ENCODE measurements around the gene RNF227.
A peak's percentile ranks its signal among the peaks of the same experiment; 100 is the strongest.
"Not testable (repeated sequence)": the region's sequence is repeated elsewhere in the genome, so short reads cannot be mapped to it uniquely, and the experiment has no call there.

Gene RNF227

DNA sequence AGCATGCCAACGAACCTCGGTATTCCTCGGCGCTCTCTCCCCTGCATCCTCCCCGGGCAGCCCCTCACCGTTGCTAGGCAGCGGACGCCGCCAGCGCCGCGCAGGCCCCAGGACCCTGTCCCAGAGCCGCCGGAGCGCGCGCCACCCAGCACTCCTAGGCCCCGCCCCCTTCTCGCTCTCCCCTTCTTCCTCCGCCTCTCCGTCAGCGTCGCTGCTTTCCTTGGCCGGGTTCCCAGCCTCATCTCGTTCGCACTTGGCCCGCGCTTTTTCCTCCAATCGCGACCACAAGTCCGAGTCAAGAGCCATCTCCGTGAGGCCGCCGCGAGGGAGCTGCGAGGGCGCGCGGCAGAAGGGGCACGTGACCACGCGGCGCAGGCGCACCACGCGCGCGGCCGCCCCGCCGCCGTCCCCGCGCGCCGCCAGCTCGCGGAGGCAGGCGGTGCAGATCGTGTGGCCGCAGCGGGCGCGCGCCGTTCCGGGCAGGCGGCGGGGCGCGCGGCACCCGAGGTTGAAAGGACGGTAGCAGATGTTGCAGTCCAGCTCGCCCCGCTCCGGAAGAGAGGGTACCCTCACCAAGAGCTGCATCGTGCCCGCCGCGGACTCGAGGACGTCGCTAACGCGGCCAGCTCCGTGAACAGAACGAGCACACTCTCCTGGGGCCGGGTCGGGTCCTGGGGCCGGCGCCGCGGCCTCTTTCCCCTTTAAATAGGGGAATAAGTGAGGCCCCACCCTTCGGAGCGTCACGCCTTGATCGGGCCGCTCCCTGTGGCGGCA lies at the start of gene RNF227:
Gene RNF227, minus strand, starts transcription at position 679 of the 774 bp plus-strand sequence. Its CDS starts 94 bp downstream, at position 585.
- DNase-seq (ENCODE audit: low read depth in 3 of 3): peak; percentile 64 to 74 (median 65)

DNA sequence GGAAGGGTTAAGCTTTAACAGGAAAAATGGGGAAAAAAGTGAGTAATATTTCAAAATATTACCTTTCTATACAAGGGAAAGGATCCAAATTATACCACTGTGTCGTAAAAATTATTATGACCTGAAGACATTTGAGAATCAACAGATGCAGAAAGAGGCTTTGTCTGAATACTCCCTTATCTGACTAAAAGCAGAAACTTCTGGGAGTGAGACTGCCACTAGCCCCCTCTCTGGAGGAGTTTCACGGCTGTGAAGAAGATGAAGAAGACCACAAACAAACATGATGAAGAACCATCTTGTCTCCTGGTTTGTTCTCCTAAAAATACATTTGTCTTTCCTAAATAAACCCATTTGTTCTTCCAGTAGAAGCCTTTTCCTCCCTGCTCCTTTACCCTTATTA lies 45.3 kb upstream of the RNF227 start:
- no peak for DNase-seq (ENCODE audit: low read depth in 3 of 3)

DNA sequence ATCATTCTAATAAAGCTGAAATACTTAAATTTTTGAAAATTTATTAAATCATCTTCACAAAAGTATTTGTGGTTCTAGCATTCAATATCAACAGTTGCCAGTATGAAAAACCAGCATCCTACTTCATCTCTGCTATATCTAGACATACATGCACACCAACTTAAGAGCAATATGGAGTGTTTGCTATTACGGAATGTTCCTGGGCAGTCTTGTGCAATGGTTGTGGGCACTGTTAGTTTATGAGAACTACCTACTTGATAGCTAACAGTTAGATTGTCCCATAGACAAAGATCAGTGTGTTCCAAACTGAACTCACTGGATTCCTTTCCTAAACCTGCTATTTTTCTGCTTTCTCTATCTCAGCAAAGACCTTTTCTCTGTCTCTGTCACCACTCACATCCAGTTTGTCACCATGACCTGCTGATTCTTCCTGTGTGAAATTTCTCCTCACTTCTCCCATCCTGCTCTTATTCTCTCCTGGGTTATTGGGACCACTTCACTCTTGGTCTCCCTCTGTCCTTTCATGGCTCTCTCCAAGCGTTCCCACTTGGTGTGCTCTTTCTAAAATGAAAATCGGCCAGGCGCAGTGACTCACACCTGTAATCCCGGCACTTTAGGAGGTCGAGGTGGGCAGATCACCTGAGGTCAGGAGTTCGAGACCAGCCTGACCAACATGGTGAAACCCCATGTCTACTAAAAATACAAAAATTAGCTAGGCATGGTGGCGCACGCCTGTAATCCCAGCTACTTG lies 43.6 kb upstream of the RNF227 start:
- DNase-seq (ENCODE audit: low read depth in 3 of 3): no peak

DNA sequence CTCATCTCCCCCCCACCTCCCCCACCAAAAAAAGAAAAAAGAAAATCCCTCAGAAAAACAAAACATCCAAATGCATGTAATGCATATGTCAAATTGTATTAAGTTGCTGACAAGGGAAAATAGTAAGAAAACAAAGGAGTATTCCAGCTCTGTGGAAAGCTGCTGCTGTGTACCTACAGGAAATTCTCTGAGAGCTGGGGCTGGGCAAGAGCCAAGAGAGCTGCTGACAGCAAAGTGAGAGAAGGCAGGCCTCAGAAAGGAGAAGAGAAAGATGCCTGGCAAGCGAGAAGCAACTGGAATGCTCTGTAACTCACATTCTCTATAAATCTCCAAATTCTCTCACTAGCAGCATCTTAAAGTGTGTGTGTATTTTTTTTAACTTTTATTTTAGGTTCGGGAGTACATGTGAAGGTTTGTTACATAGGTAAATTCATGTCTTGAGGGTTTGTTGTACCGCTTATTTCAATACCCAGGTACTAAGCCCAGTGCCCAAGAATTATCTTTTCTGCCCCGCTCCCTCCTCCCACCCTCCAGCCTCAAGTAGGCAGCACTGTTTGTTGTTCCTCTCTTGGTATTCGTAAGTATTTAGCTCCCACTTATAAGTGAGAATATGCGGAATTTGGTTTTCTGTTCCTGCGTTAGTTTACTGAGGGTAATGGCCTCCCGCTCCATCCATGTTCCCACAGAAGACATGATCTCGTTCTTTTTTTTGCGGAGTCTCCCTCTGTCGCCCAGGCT lies 40.3 kb upstream of the RNF227 start:
- DNase-seq (ENCODE audit: low read depth in 3 of 3): no peak

DNA sequence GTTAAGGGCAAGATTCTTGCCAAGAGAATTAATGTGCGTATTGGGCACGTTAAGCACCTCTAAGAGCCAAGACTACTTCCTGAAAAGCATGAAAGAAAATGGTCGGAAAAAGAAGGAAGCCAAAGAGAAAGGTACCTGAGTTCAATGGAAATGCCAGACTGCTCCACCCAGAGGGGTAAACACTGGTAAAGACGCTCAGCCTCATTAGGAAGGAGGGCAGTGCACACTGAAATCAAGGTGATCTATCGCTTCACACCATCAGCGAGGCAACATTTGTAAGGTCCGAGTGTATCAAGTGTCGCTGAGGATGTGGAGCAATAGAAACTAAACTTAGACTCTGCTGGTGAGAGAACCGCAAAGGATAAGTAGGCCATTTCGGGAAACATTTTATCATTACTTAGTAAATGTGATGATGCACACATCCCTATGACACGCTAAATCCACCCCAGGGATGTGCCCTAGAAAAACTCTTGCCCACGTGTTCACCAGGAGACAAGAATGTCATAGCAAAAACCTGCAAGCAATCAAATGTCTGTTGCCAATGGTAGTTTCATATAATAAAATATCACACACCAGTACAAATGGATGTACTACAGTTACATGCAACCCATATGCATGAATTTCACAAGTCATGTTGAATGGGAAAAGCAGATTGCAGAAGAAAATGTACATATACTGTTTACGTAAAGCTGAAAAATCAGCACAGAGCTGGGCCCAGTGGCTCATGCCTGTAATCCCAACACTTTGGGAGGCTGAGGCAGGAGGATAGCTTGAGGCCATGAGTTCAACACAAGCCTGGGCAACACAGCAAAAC lies 39.5 kb upstream of the RNF227 start:
- no peak for DNase-seq (ENCODE audit: low read depth in 3 of 3)

DNA sequence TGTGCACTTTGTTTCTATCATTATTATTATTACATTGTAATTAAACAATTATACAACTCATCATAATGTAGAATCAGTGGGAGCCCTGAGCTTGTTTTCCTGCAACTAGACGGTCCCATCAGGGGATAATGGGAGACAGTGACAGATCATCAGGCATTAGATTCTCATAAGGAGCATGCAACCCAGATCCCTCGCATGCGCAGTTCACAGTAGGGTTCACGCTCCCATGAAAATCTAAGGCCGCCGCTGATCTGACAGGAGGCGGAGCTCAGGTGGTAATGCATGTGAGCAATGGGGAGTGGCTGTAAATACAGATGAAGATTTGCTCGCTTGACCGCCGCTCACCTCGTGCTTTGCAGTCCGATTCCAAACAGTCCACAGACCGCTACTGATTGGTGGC lies 37.2 kb upstream of the RNF227 start:
- DNase-seq (ENCODE audit: low read depth in 3 of 3): not testable (repeated sequence)

DNA sequence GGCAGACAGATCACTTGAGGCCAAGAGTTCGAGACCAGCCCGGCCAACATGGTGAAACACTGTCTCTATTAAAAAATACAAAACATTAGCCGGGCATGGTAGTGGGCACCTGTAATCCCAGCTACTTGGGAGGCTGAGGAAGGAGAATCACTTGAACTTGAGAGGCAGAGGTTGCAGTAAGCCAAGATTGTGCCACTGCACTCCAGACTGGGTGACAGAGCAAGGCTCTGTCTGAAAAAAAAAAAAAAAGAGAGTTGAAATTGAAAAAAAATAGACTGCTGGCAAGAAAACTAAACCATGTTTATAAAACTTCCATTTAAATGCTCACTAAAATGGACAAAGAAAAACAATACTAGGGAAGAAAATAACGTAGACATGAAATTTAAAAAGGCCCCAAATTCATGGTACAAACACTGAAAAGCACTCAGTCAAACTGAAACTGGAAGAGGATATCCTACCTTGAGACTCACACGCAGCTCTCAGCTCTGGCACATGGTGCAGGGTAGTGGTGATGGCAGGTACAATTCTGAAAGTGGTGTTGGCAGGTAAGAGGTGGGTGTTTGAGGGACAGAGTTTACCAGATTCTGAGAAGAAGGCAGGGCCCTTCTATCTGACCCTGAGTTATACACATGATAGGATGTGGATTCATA lies 35.2 kb upstream of the RNF227 start:
- DNase-seq (ENCODE audit: low read depth in 3 of 3): no peak

DNA sequence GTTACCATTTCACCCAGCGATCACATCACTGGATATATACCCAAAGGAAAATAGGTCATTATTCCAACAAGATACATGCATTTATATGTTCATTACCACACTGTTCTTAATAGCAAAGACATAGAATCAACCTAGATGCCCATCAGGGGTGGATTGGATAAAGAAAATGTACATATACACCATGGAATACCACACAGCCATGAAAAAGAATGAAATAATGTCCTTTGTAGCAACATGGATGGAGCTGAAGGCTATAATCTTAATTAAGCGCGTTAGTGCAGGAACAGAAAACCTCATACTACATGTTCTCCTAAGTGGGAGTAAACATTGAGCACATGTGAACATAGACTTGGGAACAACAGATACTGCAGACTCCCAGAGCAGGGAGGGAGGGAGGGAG lies 34.5 kb upstream of the RNF227 start:
- no peak for DNase-seq (ENCODE audit: low read depth in 3 of 3)

DNA sequence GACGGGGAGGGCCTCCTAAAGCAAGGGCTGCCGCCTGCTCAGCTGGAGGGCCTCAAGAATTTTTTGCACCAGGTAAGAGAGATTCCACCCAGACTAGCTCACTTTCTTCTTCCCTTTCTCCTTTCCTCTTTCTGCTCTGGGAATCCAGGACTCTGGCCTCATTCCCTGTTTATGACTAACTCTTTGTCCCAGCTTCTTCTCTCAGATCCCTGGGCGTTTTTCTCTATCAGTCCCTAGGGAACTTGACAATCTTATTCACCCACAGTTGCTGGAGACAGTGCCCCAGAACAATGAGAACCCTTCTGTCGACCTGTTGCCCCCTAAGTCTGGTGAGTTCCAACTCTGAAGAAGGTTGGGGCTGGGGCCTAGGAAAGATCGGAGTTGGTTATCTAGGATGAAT lies 31.6 kb upstream of the RNF227 start:
- no peak for DNase-seq (ENCODE audit: low read depth in 3 of 3)

DNA sequence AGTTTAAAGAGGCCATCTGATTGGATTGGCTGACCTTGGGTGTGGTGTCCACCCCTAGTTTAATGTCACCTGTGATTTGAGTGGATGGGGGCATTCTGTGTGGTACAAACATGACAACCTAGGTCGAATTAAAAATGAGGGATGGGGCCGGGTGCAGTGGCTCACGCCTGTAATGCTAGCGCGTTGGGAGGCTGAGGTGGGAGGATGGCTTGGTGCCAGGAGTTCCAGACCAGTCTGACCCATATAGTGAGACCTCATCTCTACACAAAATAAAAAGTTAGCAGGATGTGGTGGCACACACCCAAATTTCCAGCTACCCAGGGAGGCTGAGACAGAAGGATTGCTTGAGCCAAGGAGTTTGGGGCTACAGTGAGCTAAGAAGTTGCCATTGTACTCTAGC lies 30.4 kb upstream of the RNF227 start:
- DNase-seq (ENCODE audit: low read depth in 3 of 3): no peak

DNA sequence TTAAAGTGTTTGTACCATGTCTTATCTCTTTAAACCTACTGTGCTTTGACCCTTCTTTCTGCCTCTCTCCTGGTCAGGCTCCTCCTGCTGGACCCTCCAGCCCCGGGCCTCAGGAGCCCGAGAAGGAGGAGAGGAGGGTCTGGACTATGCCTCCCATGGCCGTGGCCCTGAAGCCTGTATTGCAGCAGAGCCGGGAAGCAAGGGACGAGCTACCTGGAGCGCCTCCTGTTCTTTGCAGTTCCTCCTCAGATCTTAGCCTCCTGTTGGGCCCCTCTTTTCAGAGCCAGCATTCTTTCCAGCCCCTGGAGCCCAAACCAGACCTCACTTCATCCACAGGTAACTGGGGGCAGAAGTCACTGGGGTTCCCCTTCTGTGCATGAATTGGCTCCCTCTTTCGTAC lies 29.6 kb upstream of the RNF227 start:
- DNase-seq (ENCODE audit: low read depth in 3 of 3): no peak

DNA sequence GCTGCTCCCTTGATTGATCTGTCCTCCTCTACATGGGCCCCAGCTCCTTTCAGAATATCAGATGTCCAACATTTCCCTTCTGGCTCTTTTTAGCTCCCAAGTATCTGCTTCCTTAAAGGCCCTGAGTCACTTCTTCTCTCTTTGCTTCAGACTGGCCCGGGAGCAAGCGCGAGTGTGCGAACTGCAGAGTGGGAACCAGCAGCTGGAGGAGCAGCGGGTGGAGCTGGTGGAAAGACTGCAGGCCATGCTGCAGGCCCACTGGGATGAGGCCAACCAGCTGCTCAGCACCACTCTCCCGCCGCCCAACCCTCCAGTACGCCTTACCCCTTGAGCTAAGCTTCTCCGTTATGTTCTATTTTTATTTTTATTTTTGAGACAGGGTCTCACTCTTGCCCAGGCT lies 28.2 kb upstream of the RNF227 start:
- DNase-seq (ENCODE audit: low read depth in 3 of 3): no peak

DNA sequence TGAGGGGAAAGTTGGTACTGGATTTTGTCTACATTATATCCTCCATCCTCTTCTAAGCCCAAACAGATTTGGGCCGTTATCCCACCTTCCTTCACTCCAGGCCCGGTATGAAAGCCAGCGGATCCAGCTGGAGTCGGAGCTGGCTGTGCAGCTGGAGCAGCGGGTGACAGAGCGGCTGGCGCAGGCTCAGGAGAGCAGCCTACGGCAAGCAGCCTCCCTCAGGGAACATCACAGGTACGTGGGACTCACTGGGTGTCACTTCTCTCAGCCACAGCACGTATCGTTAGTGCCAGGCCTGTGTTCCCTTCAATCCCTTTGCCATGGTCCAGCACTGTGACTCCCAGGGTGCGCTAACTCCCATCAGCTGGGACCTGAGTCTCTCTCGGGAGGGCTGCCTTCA lies 27.2 kb upstream of the RNF227 start:
- no peak for DNase-seq (ENCODE audit: low read depth in 3 of 3)

DNA sequence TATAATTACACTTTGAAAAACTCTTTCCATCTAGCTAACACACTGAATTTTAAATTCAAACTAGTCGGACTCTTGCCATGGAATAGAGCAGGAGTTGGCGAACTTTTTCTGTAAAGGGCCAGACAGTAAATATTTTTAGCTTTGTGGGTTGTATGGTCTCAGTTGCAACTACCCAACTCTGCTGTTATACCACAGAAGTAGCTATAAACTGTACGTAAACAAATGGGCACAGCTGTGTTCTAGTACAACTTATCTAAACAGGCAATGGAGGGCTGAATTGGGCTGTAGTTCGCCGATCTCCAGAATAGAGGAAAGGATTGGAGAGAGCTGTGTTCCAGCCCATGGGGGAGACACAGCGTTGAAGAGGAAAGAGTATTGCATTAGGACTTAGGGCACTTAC lies 24.7 kb upstream of the RNF227 start:
- no peak for DNase-seq (ENCODE audit: low read depth in 3 of 3)

DNA sequence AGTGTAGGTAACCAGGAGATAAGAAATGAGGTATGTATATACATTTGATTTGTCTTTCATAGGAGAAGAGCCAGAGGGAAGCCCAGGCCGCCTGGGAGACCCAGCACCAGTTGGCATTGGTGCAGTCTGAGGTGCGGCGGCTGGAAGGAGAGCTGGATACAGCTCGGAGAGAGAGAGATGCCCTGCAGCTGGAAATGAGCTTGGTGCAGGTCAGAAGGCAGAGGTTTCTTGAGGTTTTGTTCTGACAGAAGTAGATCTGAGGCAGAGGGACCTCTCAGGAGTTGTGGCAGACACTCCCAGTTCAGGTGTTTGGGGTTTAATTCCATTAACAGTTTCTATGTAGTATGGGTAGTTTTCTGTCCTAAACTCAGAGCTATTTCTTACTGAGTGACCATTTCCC lies 23.9 kb upstream of the RNF227 start:
- DNase-seq (ENCODE audit: low read depth in 3 of 3): no peak

DNA sequence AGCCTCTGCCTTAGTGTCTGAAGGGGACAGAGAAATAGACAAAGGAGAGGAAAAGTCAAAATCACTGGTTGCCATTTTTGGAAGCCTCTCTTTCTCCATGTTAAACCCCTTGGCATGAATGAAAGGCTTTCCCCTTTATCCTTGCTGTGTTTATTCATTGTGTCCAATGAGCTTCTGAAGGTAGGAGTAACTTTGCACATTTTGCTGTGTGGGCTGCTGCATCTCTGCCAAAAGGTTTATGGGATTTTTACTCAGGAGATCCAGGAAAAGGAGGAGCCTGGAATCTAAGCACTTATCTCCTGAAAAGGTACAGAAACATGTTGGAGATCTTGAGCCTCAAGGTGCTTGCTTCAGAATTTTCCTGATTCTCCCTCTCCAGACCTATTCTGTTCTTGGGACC lies 19.8 kb upstream of the RNF227 start:
- no peak for DNase-seq (ENCODE audit: low read depth in 3 of 3)

DNA sequence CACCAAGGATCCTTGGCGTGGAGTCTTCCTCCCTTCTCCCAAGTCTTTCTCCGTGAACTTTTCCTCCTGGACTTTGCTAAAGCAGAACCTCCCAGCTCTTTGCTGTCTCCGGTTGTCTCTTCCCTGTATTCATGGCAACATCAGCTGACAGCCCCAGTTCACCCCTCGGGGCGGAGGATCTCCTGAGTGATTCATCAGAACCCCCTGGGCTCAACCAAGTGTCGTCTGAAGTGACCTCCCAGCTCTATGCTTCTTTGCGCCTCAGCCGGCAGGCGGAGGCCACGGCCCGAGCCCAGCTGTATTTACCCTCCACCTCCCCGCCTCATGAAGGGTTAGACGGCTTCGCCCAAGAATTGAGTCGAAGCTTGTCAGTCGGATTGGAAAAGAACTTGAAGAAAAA lies 16.9 kb upstream of the RNF227 start:
- no peak for DNase-seq (ENCODE audit: low read depth in 3 of 3)

DNA sequence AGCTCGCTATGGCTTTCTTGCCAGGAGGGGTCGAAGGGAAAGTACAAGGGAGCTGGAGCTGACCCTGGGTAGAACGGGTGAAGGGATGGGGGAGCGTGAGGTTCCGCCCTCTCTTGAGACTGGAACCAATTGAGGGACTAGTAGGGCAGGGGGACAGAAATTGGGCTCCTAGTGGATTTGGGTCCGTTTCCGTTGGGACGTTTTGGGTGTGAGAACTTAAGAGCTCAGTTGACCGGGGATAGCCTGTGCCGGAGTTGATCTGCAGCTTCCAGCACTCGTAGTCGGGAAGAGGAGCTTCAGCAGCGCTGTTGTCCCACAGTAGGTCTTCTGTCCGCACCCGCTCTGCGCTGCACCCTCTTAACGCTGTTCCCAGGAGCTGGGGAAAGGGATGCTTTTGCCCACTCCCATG lies 16.4 kb upstream of the RNF227 start:
- no peak for DNase-seq (ENCODE audit: low read depth in 3 of 3)

DNA sequence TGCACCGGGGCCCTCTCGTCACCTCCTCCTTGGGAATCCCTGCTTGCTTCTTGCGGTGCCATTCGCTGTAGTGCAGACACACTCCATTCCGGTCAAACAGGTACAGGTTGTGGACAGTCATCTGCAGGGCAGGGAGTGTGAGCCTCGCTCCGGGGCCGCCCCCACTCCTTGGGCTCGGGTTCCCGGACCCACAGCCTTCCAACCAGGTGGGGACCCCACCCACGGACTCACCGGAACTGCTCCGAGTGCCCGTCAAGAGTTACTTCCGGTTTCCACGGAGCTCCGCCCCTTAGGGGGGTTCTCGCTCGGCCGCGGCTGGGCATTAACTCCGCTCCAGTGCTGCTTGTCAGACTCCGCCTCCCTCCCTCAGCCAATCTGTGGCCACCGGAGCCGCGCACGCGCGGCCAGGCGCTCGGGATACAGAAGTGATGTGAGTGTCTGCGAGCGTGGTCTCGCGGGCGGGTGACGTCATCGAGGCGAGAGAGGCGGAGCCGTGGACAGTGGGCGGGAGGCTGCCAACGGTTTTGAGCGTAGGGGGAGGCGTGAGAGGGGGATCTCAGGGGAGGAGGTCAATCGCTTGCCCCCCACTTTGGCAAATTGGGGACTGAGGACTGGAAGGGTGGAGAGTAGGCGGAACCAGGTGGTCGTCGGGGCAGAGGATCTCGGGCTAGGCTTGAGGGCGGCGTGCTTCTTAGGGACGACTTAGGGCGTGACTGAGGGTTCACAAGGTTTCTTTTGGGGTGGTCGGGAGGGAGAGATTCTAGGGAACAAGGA lies 15.8 kb upstream of the RNF227 start, which contains the start of the genes CNTROB and TRAPPC1:
Gene CNTROB, plus strand, starts transcription at position 498 of the 774 bp plus-strand sequence. CDS start 874 bp downstream, outside the sequence.
Gene TRAPPC1, minus strand, starts transcription at position 238 of the 774 bp plus-strand sequence. Its CDS starts 117 bp downstream, at position 121.
- DNase-seq (ENCODE audit: low read depth in 3 of 3): peak; percentile 98 to 99 (median 99)
